HG03520 (cell line): ENCODE results near the gene L1TD1.
"Not testable (repeated sequence)": the region's sequence is repeated elsewhere in the genome, so short reads cannot be mapped to it uniquely, and the experiment has no call there.

Experiments used
- ATAC-seq: cut with Tn5 transposase; IDR thresholded peaks from one replicate; pipeline ENCODE4 v1.9.1; 2021; ENCODE audit warnings: mild to moderate bottlenecking, moderate library complexity; ENCODE audit not compliant: unreplicated experiment

L1TD1 gene

GRCh38 chr1:62198069-62198780 is 3.6 kb downstream of the L1TD1 start:
- no peak for ATAC-seq

- ATAC-seq = no peak
Observed at GRCh38 chr1:62198781-62199125, 4.1 kb downstream of the L1TD1 start.

GRCh38 chr1:62207187-62207586 is 12.5 kb downstream of the L1TD1 start:
- ATAC-seq = no peak

GRCh38 chr1:62208087-62208486 is 13.4 kb downstream of the L1TD1 start:
- ATAC-seq = no peak

GRCh38 chr1:62208970-62209369 is 14.3 kb downstream of the L1TD1 start:
- no peak for ATAC-seq

- no peak for ATAC-seq
Observed at GRCh38 chr1:62209931-62210595, 15.4 kb downstream of the L1TD1 start.

- no peak for ATAC-seq
Observed at GRCh38 chr1:62210960-62211359, 16.3 kb downstream of the L1TD1 start.

- ATAC-seq = no peak
Observed at GRCh38 chr1:62212411-62212810, 17.8 kb downstream of the L1TD1 start.

GRCh38 chr1:62213075-62213914 is 18.6 kb downstream of the L1TD1 start:
- ATAC-seq = no peak

GRCh38 chr1:62218604-62219003 is 24.0 kb downstream of the L1TD1 start:
- no peak for ATAC-seq

GRCh38 chr1:62220456-62220855 is 25.8 kb downstream of the L1TD1 start:
- ATAC-seq = not testable (repeated sequence)

- no peak for ATAC-seq
Observed at GRCh38 chr1:62221171-62221570, 26.5 kb downstream of the L1TD1 start.

- no peak for ATAC-seq
Observed at GRCh38 chr1:62222321-62222720, 27.7 kb downstream of the L1TD1 start.

- no peak for ATAC-seq
Observed at GRCh38 chr1:62224182-62224581, 29.5 kb downstream of the L1TD1 start.

- ATAC-seq = no peak
Observed at GRCh38 chr1:62227496-62227895, 32.8 kb downstream of the L1TD1 start.

GRCh38 chr1:62228136-62228882 is 33.7 kb downstream of the L1TD1 start:
- no peak for ATAC-seq

- no peak for ATAC-seq
Observed at GRCh38 chr1:62228883-62229187, 34.2 kb downstream of the L1TD1 start.

GRCh38 chr1:62229468-62229867 is 34.8 kb downstream of the L1TD1 start:
- no peak for ATAC-seq

- no peak for ATAC-seq
Observed at GRCh38 chr1:62229932-62230331, 35.3 kb downstream of the L1TD1 start.

- ATAC-seq = no peak
Observed at GRCh38 chr1:62230718-62231117, 36.1 kb downstream of the L1TD1 start.

GRCh38 chr1:62232871-62233278 is 38.2 kb downstream of the L1TD1 start:
- no peak for ATAC-seq
